Panc1 (cell line): Measurements from ENCODE around the gene FOXO4. TPM values are rescaled to one million over a fixed set of nuclear protein-coding genes. Genes with fewer than 3 reads are reported as not detected.

Source experiments
- ATAC-seq: fragments of 200-7000 bp; cut with Tn5 transposase; 2 replicates; pipeline ENCODE4 v1.9.1; 2020; ENCODE audit warnings: mild to moderate bottlenecking, moderate library complexity
- BruUV-seq: library from RNA; stranded (reverse); fragments of 400-500 nt; replicated peaks from 2 replicates; lab custom pipeline; 2021; lab: Mats Ljungman, UMichigan
- CTCF ChIA-PET: fragments of 300-600 bp; sonication (Branson Sonifier 250); formaldehyde crosslinking; loops from one replicate; lab custom pipeline; 2022; ENCODE audit warnings: antibody characterized with exemption; lab: Charles Lee
- POLR2A ChIA-PET: fragments of 300-600 bp; sonication (Branson Sonifier 250); formaldehyde crosslinking; loops from one replicate; lab custom pipeline; 2022; ENCODE audit warnings: antibody characterized with exemption; lab: Charles Lee
- DNase-seq: peaks from one replicate; pipeline ENCODE4 v3.0.0-alpha.2; 2010; ENCODE audit warnings: low read depth, low spot score
- H3K27ac ChIP-seq: 2 replicates; pipeline ENCODE4 v1.5.1; 2011; ENCODE audit warnings: mild to moderate bottlenecking, low read length, inconsistent platforms
- H3K27me3 ChIP-seq: fragments of 200-500 bp; sonication (Bioruptor generic); 2 replicates; pipeline ENCODE4 v1.6.0; 2014; ENCODE audit warnings: low read length, inconsistent platforms; ENCODE audit not compliant: control insufficient read depth, insufficient read depth
- H3K36me3 ChIP-seq: fragments of 200-500 bp; sonication (Bioruptor generic); 2 replicates; pipeline ENCODE4 v1.5.1; 2014; ENCODE audit warnings: inconsistent platforms, mild to moderate bottlenecking, low read length, moderate library complexity; ENCODE audit not compliant: control insufficient read depth, insufficient read depth
- H3K4me1 ChIP-seq: 2 replicates; pipeline ENCODE4 v1.5.1; 2011; ENCODE audit warnings: inconsistent platforms, mild to moderate bottlenecking, low read length, moderate library complexity; ENCODE audit not compliant: control insufficient read depth, insufficient read depth
- H3K4me3 ChIP-seq, 2 experiments: 2 replicates each; pipeline ENCODE4 v1.5.1; 2011 to 2012; ENCODE audit warnings: low read depth in 2 of 2, low read length in 2 of 2, mild to moderate bottlenecking in 2 of 2, inconsistent platforms in 1 of 2, moderate library complexity in 1 of 2
- H3K9me3 ChIP-seq: fragments of 200-500 bp; sonication (Bioruptor generic); 2 replicates; pipeline ENCODE4 v1.5.1; 2014; ENCODE audit warnings: low read depth, mild to moderate bottlenecking, inconsistent platforms, low read length, moderate library complexity; ENCODE audit not compliant: control insufficient read depth, insufficient read depth
- CTCF ChIP-seq: fragments of 450-650 bp; IDR thresholded peaks from 2 replicates; pipeline ENCODE4 v1.5.1; 2017; ENCODE audit warnings: mild to moderate bottlenecking
- POLR2AphosphoS5 ChIP-seq: IDR thresholded peaks from 2 replicates; pipeline ENCODE4 v1.6.1; 2012; ENCODE audit warnings: mild to moderate bottlenecking, low read depth, low read length, moderate library complexity
- REST ChIP-seq, 2 experiments: IDR thresholded peaks; 2 replicates each; pipeline ENCODE4 v1.6.1; 2011 to 2012; ENCODE audit warnings: low read depth in 2 of 2, control low read depth in 1 of 2, low read length in 1 of 2, mild to moderate bottlenecking in 1 of 2, moderate library complexity in 1 of 2; ENCODE audit not compliant: insufficient read depth in 1 of 2
- SIN3A ChIP-seq: IDR thresholded peaks from 2 replicates; pipeline ENCODE4 v1.6.1; 2012; ENCODE audit warnings: low read depth, mild to moderate bottlenecking, low read length, moderate library complexity, borderline replicate concordance; ENCODE audit not compliant: insufficient read depth
- TCF7L2 ChIP-seq: IDR thresholded peaks from 2 replicates; pipeline ENCODE4 v1.6.1; 2011; ENCODE audit warnings: mild to moderate bottlenecking, low read depth, low read length, inconsistent platforms
- in situ Hi-C: cut with HindIII; loops from 2 replicates; pipeline ENCODE4 v1.10.0; 2016; ENCODE audit warnings: low sequenced_read_pairs, low pct_unique_long_range_greater_than_20kb
- intact Hi-C: fragments of 100-400 bp; cut with micrococcal nuclease; formaldehyde crosslinking; loops from one replicate; pipeline ENCODE4 v1.10.0; 2022; ENCODE audit not compliant: unreplicated experiment
- total RNA-seq: library from RNA; stranded (reverse); gene quantifications from one replicate; pipeline ENCODE4 v1.2.1, GENCODE V29; 2021; ENCODE audit not compliant: unreplicated experiment

Gene FOXO4
- total RNA-seq, 1 experiment from 2014 or later, result 2.9 TPM

- TF ChIP-seq TCF7L2, result no peak
- no peak for TF ChIP-seq REST (IDR thresholded peaks at IDR 0.05; ENCODE audit: insufficient read depth in 1 of 2, low read depth in 2 of 2, low read length in 1 of 2)
- no peak for TF ChIP-seq POLR2AphosphoS5
- no peak for TF ChIP-seq CTCF
- no peak for TF ChIP-seq SIN3A
- Histone ChIP-seq H3K27ac (no peak overlapping the region), H3K4me1 (peaks cover 4% of the 10 kb centered on the region; the same call in 1 of the 2 replicates), H3K27me3 (no peaks in the 10 kb centered on the region), H3K36me3 (no peaks in the 10 kb centered on the region), H3K4me3 (no peak overlapping the region), H3K9me3 (no peaks in the 10 kb centered on the region)
- ATAC-seq (no peak), DNase-seq (no peak)
- intact Hi-C loops (no loop called here), in situ Hi-C loops (no loop called here)
- BruUV-seq, result no TSS peak
- POLR2A ChIA-PET, result interaction anchor here (0.6 kb wide), 1 partner anchor 35 kb away, joined by 5 read pairs; no protein-coding TSS in a partner anchor
- CTCF ChIA-PET, result no interaction called here
These were observed 10.0 kb downstream of the FOXO4 start for GRCh38 chrX:71105628-71106027.

GRCh38 chrX:71106427-71106826 lies 10.8 kb downstream of the FOXO4 start, which contains the start of gene CXorf65:
Gene CXorf65, minus strand, starts transcription at chrX:71106740. Its CDS starts 184 bp downstream, at chrX:71106556.
- H3K4me3 ChIP-seq, result no peak within 1 kb of the TSS
- POLR2A ChIA-PET, result no interaction called here
- in situ Hi-C loops, result no loop called here
- peaks cover 4% of the 10 kb centered on the region; the same call in 1 of the 2 replicates for H3K4me1 ChIP-seq
- no peaks in the 10 kb centered on the region for H3K27me3 ChIP-seq
- CTCF ChIA-PET, result no interaction called here
- H3K9me3 ChIP-seq, result no peaks in the 10 kb centered on the region
- BruUV-seq, result no TSS peak
- H3K27ac ChIP-seq, result no peak within 1 kb of the TSS
- ATAC-seq (no peak), DNase-seq (no peak)
- no peak for TF ChIP-seq TCF7L2
- no peak for TF ChIP-seq POLR2AphosphoS5
- no peak for TF ChIP-seq REST (IDR thresholded peaks at IDR 0.05; ENCODE audit: insufficient read depth in 1 of 2, low read depth in 2 of 2, low read length in 1 of 2)
- no peak for TF ChIP-seq SIN3A
- TF ChIP-seq CTCF, result no peak
- intact Hi-C loops, result no loop called here
- no peaks in the 10 kb centered on the region for H3K36me3 ChIP-seq
